PC-3 (cell line): ENCODE data around the gene KRTAP20-4. TPM values are rescaled to one million over a fixed set of nuclear protein-coding genes. Genes with fewer than 3 reads are reported as not detected.

Experiments used
- ATAC-seq: fragments of 200-7000 bp; cut with Tn5 transposase; 2 replicates; pipeline ENCODE4 v1.9.1; 2020; ENCODE audit warnings: mild to moderate bottlenecking, moderate library complexity
- BruUV-seq: library from RNA; stranded (reverse); fragments of 400-500 nt; replicated peaks from 2 replicates; lab custom pipeline; 2021; lab: Mats Ljungman, UMichigan
- CTCF ChIA-PET: fragments of 300-600 bp; sonication (Branson Sonifier 250); formaldehyde crosslinking; loops from one replicate; lab custom pipeline; 2022; ENCODE audit warnings: antibody characterized with exemption; lab: Charles Lee
- POLR2A ChIA-PET: fragments of 300-600 bp; sonication (Branson Sonifier 250); formaldehyde crosslinking; loops from one replicate; lab custom pipeline; 2022; ENCODE audit warnings: antibody characterized with exemption; ENCODE audit not compliant: unreplicated experiment; lab: Charles Lee
- DNase-seq: peaks from one replicate; pipeline ENCODE4 v3.0.0-alpha.2; 2015
- H2AFZ ChIP-seq: fragments of 300-600 bp; sonication (generic); 2 replicates; pipeline ENCODE4 v1.6.0; 2016; ENCODE audit warnings: antibody characterized with exemption, low read length
- H3F3A ChIP-seq: fragments of 300-600 bp; sonication (generic); one replicate; pipeline ENCODE4 v1.6.0; 2017; ENCODE audit warnings: antibody characterized with exemption, low read length, control low read depth, mild to moderate bottlenecking; ENCODE audit not compliant: unreplicated experiment
- H3K27ac ChIP-seq: fragments of 300-600 bp; sonication (generic); 2 replicates; pipeline ENCODE4 v1.5.1; 2016; ENCODE audit warnings: mild to moderate bottlenecking, low read length
- H3K27me3 ChIP-seq: fragments of 300-600 bp; sonication (generic); 2 replicates; pipeline ENCODE4 v1.6.1; 2016; ENCODE audit warnings: low read length, mixed read lengths
- H3K36me3 ChIP-seq: fragments of 300-600 bp; sonication (generic); 2 replicates; pipeline ENCODE4 v1.6.1; 2016; ENCODE audit warnings: low read depth, mixed run types, low read length, mixed read lengths
- H3K4me1 ChIP-seq: fragments of 300-600 bp; sonication (generic); 2 replicates; pipeline ENCODE4 v1.5.1; 2016; ENCODE audit warnings: low read length; ENCODE audit not compliant: insufficient read depth
- H3K4me2 ChIP-seq: fragments of 300-600 bp; sonication (generic); 2 replicates; pipeline ENCODE4 v1.6.0; 2016; ENCODE audit warnings: low read length
- H3K4me3 ChIP-seq: fragments of 300-600 bp; sonication (generic); 2 replicates; pipeline ENCODE4 v1.5.1; 2016; ENCODE audit warnings: mild to moderate bottlenecking, low read length, mixed read lengths
- H3K79me2 ChIP-seq: fragments of 300-600 bp; sonication (generic); 2 replicates; pipeline ENCODE4 v1.6.1; 2017; ENCODE audit warnings: low read length, mixed read lengths
- H3K9ac ChIP-seq: fragments of 300-600 bp; sonication (generic); 2 replicates; pipeline ENCODE4 v1.6.0; 2016; ENCODE audit warnings: mild to moderate bottlenecking, low read length
- H3K9me2 ChIP-seq: fragments of 300-600 bp; sonication (generic); replicated peaks from 2 replicates; pipeline ENCODE4 v1.6.1; 2016; ENCODE audit warnings: mixed run types, low read length, mixed read lengths
- H3K9me3 ChIP-seq: fragments of 300-600 bp; sonication (generic); 2 replicates; pipeline ENCODE4 v1.6.1; 2016; ENCODE audit warnings: low read length, mixed read lengths
- H4K20me1 ChIP-seq: fragments of 300-600 bp; sonication (generic); 2 replicates; pipeline ENCODE4 v1.6.1; 2016; ENCODE audit warnings: low read length, mixed read lengths
- CTCF ChIP-seq: fragments of 300-600 bp; sonication (generic); conservative IDR thresholded peaks from 2 replicates; pipeline ENCODE4 v1.5.1; 2017; ENCODE audit warnings: antibody characterized with exemption, low read depth, mild to moderate bottlenecking, low read length
- EZH2 ChIP-seq: fragments of 300-600 bp; sonication (generic); IDR thresholded peaks from one replicate; pipeline ENCODE4 v1.6.1; 2017; ENCODE audit warnings: antibody characterized with exemption, mild to moderate bottlenecking, low read length; ENCODE audit not compliant: unreplicated experiment
- EZH2phosphoT487 ChIP-seq: fragments of 300-600 bp; sonication (generic); IDR thresholded peaks from 2 replicates; pipeline ENCODE4 v1.6.1; 2018; ENCODE audit warnings: mild to moderate bottlenecking, antibody characterized with exemption, low read length, borderline replicate concordance
- intact Hi-C: fragments of 100-400 bp; cut with micrococcal nuclease; formaldehyde crosslinking; loops from 2 replicates; pipeline ENCODE4 v1.9.0; 2023
- total RNA-seq: library from RNA; depleted of rRNA; stranded (reverse); fragments of >200 nt; gene quantifications from 2 replicates; pipeline ENCODE4 v1.2.3, GENCODE V29; 2014

Gene KRTAP20-4
- total RNA-seq, 1 experiment from 2014 or later, result not detected

GRCh38 chr21:30592140-30592539 is 28.3 kb upstream of the KRTAP20-4 start, which contains the start of gene KRTAP6-3:
Gene KRTAP6-3 (plus strand): TSS chr21:30592440. CDS start chr21:30592446, 6 bp downstream.
- Histone ChIP-seq H3K9me2 (no peaks in the 10 kb centered on the region), H4K20me1 (no peaks in the 10 kb centered on the region), H3K36me3 (no peaks in the 10 kb centered on the region), H2AFZ (no peak within 1 kb of the TSS), H3K4me3 (no peak within 1 kb of the TSS), H3K4me2 (no peak within 1 kb of the TSS), H3K4me1 (no peaks in the 10 kb centered on the region), H3K9me3 (no peaks in the 10 kb centered on the region), H3F3A (no peaks in the 10 kb centered on the region), H3K79me2 (no peaks in the 10 kb centered on the region), H3K27me3 (no peaks in the 10 kb centered on the region), H3K27ac (no peak within 1 kb of the TSS), H3K9ac (no peak within 1 kb of the TSS)
- BruUV-seq, result no TSS peak
- TF ChIP-seq EZH2 (no peak), CTCF (no peak), EZH2phosphoT487 (no peak)
- ATAC-seq (no peak), DNase-seq (no peak)
- POLR2A ChIA-PET, result no interaction called here
- intact Hi-C loops, result no loop called here
- CTCF ChIA-PET, result no interaction called here

GRCh38 chr21:30598802-30599201 is 21.6 kb upstream of the KRTAP20-4 start, which contains the start of gene KRTAP6-2:
Gene KRTAP6-2 (minus strand): TSS chr21:30598902. CDS start chr21:30598874, 28 bp downstream.
- intact Hi-C loops, result no loop called here
- ChIA-PET POLR2A (no interaction called here), CTCF (no interaction called here)
- no peak within 1 kb of the TSS for H3K4me2 ChIP-seq
- H3K27ac ChIP-seq, result no peak within 1 kb of the TSS
- no peak within 1 kb of the TSS for H2AFZ ChIP-seq
- no peaks in the 10 kb centered on the region for H3K36me3 ChIP-seq
- no peaks in the 10 kb centered on the region for H3F3A ChIP-seq
- no peaks in the 10 kb centered on the region for H3K9me3 ChIP-seq
- TF ChIP-seq EZH2 (no peak), CTCF (no peak), EZH2phosphoT487 (no peak)
- H3K9me2 ChIP-seq, result no peaks in the 10 kb centered on the region
- no peak for ATAC-seq
- no peaks in the 10 kb centered on the region for H3K79me2 ChIP-seq
- no peak within 1 kb of the TSS for H3K4me3 ChIP-seq
- H3K27me3 ChIP-seq, result no peaks in the 10 kb centered on the region
- H3K9ac ChIP-seq, result no peak within 1 kb of the TSS
- no peaks in the 10 kb centered on the region for H3K4me1 ChIP-seq
- H4K20me1 ChIP-seq, result no peaks in the 10 kb centered on the region
- no peak for DNase-seq
- no TSS peak for BruUV-seq

GRCh38 chr21:30600787-30601186 is 19.6 kb upstream of the KRTAP20-4 start, which contains the start of gene KRTAP22-1:
Gene KRTAP22-1 (plus strand): TSS chr21:30601087.
- ATAC-seq (no peak), DNase-seq (no peak)
- Histone ChIP-seq H3K79me2 (no peaks in the 10 kb centered on the region), H2AFZ (no peak within 1 kb of the TSS), H3K27ac (no peak within 1 kb of the TSS), H3F3A (no peaks in the 10 kb centered on the region), H4K20me1 (no peaks in the 10 kb centered on the region), H3K9me2 (no peaks in the 10 kb centered on the region), H3K9me3 (no peaks in the 10 kb centered on the region), H3K36me3 (no peaks in the 10 kb centered on the region), H3K9ac (no peak within 1 kb of the TSS), H3K4me3 (no peak within 1 kb of the TSS), H3K4me1 (no peaks in the 10 kb centered on the region), H3K27me3 (no peaks in the 10 kb centered on the region), H3K4me2 (no peak within 1 kb of the TSS)
- CTCF ChIA-PET, result no interaction called here
- POLR2A ChIA-PET, result no interaction called here
- no TSS peak for BruUV-seq
- intact Hi-C loops, result no loop called here
- TF ChIP-seq CTCF, result no peak
- no peak for TF ChIP-seq EZH2
- TF ChIP-seq EZH2phosphoT487, result no peak
